Ramos (cell line): ENCODE results near the gene KLHL22.
"Not testable (repeated sequence)": the region's sequence is repeated elsewhere in the genome, so short reads cannot be mapped to it uniquely, and the experiment has no call there.

ENCODE experiments used
- in situ Hi-C: fragments of 300-500 bp; cut with MboI; formaldehyde crosslinking; loops from one replicate; pipeline ENCODE4 v1.14.3; 2022; ENCODE audit warnings: low sequenced_read_pairs; ENCODE audit not compliant: unreplicated experiment

KLHL22 gene

DNA sequence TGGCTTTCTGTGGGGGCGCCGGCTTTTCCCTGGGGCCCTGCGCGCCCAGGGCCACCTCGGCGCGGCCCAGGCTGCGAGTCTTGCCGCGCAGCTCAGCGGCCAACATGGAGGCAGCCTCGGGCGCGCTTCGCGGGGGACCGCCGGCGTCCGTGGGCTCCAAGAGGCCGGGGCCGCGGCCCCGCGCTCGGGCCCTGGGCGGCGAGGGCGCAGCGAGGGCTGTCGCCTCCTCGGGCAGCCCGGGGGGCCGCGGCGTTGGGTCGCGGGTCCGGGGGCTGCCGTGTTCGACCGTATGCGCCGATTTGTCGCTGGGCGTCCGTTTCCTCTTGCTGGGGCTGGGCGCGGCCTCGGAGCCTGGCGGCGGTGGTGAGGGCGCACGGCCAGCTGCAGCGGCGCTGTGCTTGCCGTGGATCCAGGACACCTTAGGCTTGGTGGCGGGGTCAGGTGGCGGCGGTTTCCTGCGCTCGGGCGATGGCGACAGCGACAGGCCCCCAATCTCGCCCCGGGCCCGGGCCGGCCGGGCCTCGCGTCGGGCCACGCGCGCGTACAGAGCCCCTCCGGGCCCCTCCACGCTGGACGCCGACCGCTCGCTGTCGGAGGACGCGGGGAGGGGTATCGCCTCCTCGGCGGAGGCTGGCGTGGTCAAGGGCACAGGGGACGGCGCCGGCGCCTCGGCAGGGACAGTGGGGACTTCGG is 69.9 kb downstream of the KLHL22 start:
- in situ Hi-C loops: no loop called here

DNA sequence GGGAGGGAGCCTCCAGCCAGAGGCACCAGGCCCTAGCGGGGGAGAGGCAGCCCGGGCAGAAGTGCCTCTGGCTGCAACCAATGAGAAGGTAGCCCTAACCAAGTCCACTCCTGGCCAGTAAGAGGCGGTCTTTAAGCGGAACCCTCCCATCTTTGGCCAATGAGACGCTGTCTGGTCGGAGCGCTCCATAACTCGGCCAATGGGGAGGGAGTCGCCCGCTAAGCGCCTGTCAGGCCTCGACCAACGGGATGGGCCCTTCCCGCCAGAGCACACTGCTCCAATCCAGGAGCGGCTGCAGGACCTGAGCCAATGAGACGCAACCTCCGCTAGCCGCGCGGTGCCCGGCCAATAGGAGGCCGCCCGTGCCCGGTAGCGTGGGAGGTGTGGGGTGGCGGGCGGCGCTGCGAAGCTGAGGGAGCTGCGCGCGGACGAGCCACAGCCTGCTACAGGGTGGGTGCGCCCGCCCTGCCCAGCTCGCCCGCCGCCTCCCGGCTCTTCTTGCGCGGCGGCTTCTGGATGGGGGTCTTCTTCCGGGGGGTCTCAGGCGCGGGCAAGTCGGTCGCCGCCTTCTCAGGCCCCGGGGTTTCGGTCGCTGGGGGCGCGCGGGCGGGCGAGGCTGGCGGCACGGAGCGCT is 70.5 kb downstream of the KLHL22 start:
- in situ Hi-C loops: no loop called here

DNA sequence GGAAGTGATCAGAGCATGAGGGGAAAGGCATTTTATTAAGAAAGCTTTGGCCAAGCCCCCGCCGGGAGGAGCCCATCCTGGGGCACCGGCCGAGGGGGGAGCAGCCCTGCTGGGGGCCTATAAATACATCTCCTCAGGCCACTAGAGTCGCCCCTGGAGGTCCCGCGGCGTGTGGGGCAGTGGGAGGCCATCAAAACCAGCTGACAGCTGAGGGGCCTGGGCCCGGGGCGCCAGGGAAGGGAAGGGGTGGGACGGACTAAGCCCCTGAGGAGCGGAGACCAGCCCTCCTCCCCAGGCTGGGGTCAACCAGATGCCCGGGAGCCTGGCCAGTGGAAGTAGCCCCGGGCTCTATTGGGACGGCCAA is 71.0 kb downstream of the KLHL22 start:
- in situ Hi-C loops: no loop called here

DNA sequence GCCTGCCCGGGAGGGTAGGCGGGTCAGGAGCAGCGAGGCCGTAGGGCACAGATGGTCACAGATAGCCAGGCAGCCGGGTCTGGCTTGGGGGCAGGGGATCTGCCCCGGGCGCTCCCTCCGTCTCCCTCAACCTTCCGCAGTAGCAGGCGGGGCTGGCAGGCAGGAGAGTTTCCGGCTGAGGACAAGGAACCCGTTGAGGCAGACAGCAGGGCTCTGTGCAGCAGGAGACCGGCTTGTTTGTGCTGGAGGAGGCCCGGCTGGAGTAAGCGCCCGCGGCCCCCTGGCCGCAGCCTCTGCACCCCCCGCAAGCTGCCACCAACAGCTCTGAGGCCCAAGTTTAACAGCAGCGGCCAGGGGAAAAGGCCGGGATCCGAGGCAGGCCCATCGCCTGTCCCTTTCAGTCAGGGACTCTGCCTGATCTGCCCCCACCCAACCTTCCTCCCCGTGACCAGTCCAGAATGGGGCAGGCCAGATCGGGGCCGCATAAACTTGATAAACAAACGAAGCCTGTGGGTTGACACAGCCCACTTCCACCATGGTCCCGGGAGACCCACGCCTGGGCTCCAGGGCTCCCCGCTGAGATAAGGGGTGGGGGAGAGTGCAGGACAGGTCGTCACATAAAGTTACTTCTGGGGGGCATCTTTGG is 71.6 kb downstream of the KLHL22 start:
- in situ Hi-C loops: no loop called here

DNA sequence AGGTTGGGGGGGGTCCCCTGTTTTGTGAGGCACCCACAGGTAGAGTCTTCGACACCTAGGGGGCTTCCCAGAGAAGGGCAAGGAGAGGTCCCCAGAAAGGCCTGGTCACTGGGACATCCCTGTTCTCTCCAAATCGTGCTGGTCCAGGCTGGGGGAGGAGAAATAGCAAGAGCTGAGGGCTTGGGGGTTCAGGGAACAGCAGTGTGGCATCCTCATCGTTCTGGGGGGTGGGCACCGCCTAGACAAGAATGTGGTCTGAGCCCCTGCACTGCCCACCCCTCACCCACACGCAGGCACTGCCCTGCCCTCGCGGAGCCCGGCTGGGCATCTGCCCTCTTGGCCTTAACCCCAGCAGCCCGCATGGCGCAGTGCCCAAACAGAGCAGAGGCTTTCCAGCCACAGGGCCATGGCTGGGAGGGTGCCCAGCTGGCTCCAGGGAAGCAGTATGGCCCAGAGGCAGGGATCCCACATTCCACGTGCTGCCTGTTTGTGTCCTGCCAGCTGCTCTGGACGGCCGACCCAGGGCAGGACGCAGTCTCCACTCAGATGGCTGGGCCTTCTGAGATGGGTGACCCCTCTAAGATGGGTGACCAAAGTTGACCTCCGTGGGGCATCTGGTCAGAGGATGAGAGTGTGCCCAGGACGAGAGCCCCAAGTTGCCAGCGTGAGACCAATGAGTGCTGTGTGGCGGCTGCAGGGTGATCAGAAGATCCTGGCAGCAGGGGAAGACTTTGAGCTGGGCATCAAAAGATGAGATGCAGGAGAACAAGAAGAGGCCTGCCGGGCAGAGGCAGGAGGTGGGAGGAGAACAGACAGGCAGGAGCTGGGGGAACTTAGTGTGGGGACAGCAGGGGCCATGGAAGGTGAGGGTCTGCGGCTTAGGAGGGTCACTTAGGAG is 72.3 kb downstream of the KLHL22 start:
- in situ Hi-C loops: no loop called here

DNA sequence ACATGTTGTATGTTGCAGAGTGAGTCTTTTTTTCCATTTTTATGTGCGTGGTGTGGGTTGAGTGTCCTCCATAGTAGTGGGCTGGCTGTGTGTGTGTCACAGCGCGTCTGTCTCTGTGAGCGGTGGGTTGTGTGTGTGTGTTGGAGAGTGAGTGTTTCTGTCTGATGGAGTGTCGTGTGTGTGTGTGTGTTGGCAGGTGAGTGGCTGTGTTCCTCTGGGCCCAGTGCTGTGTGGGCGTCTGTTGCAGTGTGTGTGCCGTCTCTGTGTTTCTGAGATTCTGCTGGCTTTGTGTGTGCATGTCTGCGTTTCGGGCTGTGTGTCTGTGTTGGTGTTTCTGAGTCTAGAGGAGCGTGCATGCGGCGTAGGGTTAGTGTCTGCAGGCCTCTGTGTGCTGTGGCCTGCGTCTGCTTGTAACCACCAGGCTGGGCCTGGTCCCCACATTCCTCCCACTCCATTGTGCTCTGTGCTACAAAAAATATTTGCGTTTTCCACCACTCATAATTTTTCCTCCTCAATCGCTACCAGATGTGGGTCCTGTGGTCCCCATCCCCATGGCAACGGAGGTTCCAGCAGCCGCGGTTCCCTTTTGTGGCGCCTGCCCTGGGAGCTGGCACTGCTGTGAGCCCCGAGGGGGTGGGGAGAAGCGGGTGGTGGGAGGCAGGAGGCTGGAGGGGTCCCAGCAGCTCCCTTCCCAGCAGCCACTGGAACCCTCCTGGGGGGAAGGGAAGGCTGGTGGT is 73.2 kb downstream of the KLHL22 start:
- in situ Hi-C loops: no loop called here

DNA sequence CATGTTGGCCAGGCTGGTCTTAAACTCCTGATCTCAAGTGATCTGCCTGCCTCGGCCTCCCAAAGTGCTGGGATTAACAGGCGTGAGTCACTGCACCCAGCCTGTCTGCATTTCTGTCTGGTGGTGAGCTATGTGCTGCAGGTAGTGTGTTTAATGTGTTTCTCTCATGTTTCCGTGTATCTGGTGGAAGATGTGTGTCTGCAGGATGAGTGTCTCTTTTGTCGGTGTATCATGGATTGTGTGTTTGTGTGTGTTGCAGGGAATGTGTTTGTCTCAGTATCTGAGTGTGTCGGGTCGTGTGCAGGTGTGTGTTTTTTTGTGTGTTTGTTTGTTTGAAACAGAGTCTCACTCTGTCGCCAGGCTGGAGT is 74.1 kb downstream of the KLHL22 start:
- in situ Hi-C loops: no loop called here

DNA sequence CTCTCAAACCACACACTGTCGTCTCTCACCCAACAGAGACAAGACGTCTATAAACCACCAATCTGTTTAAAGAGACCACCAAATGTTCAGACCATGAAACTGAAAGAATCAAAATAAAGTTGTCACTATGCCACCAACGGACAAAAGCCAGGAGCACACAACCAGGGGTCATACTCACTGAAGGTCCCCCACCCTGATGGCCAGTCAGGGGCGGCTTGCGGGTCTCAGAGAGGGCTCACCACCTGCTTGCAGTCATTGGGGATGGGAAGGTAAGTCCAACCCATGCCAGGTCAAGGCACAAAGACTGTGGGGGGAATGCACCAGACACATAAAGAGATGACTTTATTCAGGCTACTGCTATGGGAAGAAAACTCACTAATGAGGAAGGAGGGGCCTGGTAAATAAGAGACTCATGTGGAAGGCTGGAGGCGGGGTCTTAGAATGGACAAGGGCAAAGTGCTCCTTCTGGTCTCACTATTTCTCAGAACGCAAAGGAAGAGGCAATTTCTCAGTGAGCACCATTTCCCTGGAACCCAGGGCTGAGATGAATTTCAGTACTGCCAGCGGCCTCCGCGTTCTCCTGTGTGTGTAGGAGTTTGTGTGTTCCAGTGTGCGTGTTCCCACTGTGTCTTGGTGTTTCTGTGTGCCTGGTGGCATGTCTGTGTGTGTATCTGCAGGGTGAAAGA is 75.3 kb downstream of the KLHL22 start:
- in situ Hi-C loops: no loop called here

DNA sequence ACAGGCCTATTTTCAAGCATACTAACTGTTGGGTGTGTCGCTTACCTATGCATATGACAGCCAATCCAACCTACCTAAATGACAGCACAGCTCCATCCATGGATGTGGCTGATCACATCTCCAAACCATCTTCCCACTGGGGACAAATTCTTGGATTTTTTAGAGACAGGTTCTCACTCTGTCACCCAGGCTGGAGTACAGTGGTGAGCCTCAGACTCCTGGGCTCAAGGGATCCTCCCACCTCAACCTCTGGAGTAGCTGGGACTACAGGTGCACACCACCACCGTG is 76.0 kb downstream of the KLHL22 start:
- in situ Hi-C loops: loop anchor here (10.0 kb wide), 1 partner anchor 75 kb away; the partner anchor contains the start of gene KLHL22

DNA sequence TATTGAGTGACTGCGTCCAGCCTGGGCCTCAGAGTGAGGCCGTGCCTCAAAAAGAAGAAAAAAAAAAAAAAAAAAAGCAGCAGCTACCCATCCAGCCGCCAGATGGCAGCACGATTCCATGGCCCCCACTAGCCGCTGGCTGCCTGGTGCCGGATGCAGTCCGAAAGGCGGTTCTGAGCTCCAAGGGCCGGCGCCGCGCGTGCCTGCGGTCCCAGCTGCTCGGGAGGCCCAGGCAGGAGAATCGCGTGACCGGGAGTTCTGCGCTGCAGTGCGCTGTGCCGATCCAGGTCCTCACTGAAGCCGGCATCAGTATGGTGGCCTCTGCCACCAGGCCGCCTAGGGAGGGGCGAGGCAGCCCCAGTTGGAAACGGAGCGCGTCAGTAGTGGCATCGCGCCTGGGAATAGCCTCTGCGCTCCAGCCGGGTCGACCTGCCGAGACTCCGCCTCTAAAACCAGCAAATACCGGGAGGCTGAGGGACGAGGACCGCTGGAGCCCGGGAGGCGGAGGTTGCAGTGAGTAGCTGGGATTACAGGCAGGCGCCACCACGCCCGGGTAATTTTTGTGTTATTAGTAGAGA is 77.3 kb downstream of the KLHL22 start:
- in situ Hi-C loops: loop anchor here (10.0 kb wide), 1 partner anchor 77 kb away; the partner anchor contains the start of gene KLHL22

DNA sequence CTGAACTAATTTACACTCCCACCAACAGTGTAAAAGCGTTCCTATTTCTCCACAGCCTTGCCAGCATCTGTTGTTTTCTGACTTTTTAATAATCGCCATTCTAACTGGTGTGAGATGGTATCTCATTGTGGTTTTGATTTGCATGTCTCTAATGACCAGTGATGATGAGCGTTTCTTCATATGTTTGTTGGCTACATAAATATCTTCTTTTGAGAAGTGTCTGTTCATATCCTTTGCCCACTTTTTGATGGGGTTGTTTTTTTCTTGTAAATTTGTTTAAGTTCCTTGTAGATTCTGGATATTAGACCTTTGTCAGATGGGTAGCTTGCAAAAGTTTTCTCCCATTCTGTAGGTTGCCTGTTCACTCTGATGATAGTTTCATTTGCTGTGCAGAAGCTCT is 79.9 kb downstream of the KLHL22 start:
- in situ Hi-C loops: loop anchor here (10.0 kb wide), 1 partner anchor 79 kb away; the partner anchor contains the start of gene KLHL22

DNA sequence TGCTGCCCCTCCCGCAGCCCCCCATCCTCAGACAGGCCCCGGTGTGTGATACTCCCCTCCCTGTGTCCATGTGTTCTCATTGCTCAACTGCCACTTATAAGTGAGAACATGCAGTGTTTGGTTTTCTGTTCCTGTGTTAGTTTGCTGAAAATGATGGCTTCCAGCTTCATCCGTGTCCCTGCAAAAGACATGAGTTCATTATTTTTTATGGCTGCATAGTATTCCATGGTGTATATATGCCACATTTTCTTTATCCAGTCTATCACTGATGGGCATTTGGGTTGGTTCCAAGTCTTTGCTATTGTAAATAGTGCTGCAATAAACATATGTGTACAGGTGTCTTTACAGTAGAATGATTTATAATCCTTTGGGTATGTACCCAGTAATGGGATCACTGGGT is 80.4 kb downstream of the KLHL22 start:
- in situ Hi-C loops: loop anchor here (10.0 kb wide), 1 partner anchor 80 kb away; the partner anchor contains the start of gene KLHL22

DNA sequence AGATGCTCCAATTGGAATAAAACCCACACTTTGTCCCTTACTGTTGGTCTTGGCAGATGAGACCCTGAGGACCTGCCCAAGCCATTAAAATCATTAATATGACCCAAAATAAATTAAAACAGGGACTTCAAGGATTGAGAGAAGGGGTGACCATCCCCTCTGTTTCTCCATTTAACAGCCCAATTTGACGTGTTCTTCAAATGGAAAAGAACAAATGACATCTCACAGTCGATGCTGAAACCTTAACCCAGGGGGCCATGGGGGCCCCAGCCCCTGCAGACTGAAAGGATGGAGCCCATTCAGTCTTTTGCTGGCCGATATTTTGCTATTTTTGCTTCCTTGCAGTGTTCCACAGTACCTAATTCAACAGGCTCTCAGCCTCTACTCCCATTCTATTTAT is 81.1 kb downstream of the KLHL22 start:
- in situ Hi-C loops: loop anchor here (10.0 kb wide), 1 partner anchor 80 kb away; the partner anchor contains the start of gene KLHL22

DNA sequence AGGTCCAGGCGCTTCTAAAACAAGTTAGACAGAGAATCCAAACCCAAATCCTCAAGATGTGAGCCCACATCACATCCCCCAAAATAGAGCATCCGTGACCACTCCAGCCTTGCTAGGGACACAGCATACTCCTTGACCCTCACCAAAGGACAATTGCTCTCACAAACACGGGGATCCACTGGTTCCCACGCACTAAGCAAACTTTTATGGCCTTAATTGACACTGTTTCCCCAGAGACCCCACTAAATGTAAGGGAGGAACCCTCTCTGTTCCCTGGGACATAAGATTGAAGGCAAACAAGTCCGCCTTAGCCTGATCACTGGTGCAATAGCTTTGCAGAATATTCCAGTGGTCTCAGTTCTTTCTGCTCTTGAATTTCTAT is 81.5 kb downstream of the KLHL22 start:
- in situ Hi-C loops: loop anchor here (10.0 kb wide), 1 partner anchor 81 kb away; the partner anchor contains the start of gene KLHL22

DNA sequence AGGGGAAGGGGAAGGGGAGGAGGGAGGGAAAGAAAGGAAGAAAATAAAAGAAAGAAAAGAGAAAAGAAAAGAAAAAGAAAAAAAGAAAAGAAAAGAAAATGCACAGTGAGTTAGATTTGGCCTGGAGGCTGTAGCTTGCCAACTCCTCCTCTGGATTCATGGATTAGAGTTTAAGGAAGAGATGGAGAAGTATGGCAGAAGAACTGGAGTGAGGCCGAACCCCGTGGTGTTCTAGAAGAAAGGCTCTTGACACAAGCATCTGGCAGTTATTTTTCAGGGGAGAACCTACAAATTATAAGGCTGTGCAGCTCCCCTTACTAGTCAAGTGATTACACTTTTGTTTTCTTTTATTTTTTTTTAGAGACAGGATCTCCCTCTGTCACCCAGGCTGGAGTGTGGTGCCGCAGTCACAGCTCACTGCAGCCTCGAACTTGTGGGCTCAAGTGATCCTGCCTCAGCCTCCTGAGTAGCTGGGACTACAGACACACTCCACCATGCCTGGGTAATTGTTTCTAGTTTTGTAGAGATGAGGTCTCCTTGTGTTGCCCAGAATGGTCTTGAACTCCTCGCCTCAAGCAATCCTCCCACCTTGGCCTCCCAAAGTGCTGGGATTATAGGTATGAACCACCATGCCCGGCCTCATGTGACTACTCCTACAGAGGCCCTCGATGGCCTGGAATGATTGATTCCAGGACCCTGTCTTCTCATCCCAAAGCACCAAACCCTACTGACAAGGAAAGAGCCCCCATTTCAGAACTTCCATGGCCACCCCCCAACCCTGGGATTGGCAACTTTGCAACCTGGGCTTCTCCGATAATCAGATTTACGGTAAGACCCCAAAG is 82.2 kb downstream of the KLHL22 start:
- in situ Hi-C loops: loop anchor here (10.0 kb wide), 1 partner anchor 81 kb away; the partner anchor contains the start of gene KLHL22

DNA sequence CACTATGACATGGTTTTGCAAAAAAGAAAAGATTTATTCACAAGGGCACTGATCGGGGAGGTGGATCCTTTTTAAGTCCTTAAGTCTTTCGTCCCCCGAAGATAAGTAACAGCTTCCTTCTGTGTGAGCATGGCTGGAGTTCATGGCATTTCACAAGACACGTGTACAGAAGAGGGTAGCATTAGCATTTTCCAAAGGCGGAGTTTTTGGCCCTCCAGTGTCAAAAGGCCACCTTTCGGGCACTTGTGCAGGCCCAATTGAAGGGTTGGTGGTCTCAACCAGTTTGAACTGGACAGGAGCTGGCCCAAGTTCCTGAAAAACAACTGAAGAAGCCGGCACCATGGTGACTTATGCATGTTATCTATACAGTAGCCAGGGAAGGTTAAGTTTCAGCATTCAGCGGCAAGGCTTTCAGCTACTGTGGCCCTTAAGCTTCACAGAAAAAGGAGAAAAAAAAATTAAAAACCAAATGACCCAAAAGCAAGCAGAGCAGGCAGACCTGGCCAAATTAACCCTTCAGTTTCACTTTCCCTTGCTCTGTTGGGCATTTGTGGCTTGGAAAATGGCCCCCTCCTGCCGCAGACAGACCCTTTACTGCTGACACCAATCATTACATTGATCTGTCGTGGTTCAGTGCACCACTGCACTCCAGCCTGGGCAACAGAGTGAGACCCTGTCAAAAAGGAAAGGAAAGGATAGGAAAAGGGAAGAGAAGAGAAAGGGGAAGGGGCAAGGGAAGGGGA is 83.0 kb downstream of the KLHL22 start:
- in situ Hi-C loops: loop anchor here (10.0 kb wide), 1 partner anchor 82 kb away; the partner anchor contains the start of gene KLHL22

DNA sequence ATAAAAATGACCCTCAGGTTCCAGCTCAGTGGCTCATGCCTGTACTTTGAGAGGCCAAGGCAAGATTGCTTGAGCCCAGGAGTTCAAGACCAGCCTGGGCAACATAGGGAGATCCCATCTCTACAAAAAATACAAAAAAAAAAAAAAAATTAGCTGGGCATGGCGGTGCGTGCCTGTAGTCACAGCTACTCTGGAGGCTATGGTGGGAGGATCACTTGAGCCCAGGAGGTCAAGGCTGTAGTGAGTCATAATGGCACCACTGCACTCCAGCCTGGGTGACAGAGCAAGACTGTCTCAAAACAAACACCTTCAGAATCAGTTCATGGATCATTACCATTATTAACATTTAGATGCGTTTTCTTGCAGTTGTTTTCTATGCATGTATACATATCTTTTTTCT is 86.2 kb downstream of the KLHL22 start:
- in situ Hi-C loops: not testable (repeated sequence)
